Heart left ventricle (tissue), 13 donors: ENCODE measurements around the gene GPR160.

ENCODE experiments used
- CTCF ChIP-seq, 12 donors: fragments of 200-600 bp; sonication (generic) in 4 of 12; IDR thresholded peaks; one replicate each; pipeline versions ENCODE4 v1.5.0 to v1.8.0; 2018 to 2022; ENCODE audit warnings: antibody characterized with exemption in 12 of 12, mild to moderate bottlenecking in 5 of 12
- POLR2A ChIP-seq, 2 donors: fragments of 450-650 bp; IDR thresholded peaks; one replicate each; pipeline ENCODE4 v1.6.1; 2017; ENCODE audit warnings: antibody characterized with exemption in 2 of 2, mild to moderate bottlenecking in 2 of 2, moderate library complexity in 2 of 2
- donor health status: ischemic (EF 13 %, LVEDD 7.1; RV severe dilation, severe dysfunction).
- donor health status: DM: no; HTN: yes; CAD: no.
- donor health status: DM: no; HTN: no; CAD: no.
- donor health status: ischemic (EF 25% LVEDD 6.9; RV normal size, moderate dysfunction).
- donor health status: ischemic (EF 25% LVEDD 5.7; RV mildly dilated, moderate dysfunction).
- donor health status: ischemic (EF 35%, LVEDD 5.7; RV mildly dilated, moderate dysfunction).
- donor health status: nonischemic (EF 11% LVEDD 7.7; RV severe dilation, severe dysfunction).
- donor health status: DM: yes; HTN: yes; CAD: no.
- donor health status: PGD.
- donor health status: ischemic (EF 29% LVEDD 5.4; RV normal size, mild dysfunction).
- donor health status: nonischemic (EF 23%, LVEDD 6.1; RV moderate dilation, normal function).

GRCh38 chr3:170010498-170010897, 27.3 kb upstream of the GPR160 start:
- TF ChIP-seq CTCF (IDR thresholded peaks at IDR 0.05) (no peak), POLR2A (IDR thresholded peaks at IDR 0.05) (no peak)
